ENCODE data around the gene SLC30A5.
"Not testable (repeated sequence)": the region's sequence is repeated elsewhere in the genome, so short reads cannot be mapped to it uniquely, and the experiment has no call there.

Gene SLC30A5

DNA sequence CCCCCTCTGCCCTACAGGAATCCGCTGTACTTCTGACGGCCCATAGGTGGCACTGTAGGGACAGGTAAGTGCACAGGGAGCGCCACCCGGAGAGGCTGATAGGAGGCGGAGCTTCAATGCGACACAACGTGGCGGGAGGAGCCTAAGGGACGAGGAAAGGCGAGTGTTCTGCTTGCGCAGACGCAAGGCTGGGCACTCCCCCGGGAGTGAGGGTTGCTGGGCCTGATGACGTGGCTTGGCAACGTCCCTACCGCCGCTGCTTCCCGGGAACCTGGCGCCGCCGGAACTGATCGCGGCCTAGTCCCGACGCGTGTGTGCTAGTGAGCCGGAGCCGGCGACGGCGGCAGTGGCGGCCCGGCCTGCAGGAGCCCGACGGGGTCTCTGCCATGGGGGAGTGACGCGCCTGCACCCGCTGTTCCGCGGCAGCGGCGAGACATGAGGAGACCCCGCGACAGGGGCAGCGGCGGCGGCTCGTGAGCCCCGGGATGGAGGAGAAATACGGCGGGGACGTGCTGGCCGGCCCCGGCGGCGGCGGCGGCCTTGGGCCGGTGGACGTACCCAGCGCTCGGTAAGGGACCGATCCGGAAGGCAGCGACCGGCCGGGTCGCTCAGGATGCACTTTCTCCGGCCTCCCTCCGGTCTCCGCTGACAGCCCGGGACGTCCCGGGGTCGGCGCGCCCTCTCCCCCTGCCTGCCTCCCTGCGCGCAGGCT is at the start of gene SLC30A5:
SLC30A5 (plus strand) TSS at position 244 of the 712 bp plus-strand sequence; CDS start at position 486, 242 bp downstream.
- peak; percentile 98 for DNase-seq (ENCODE audit: low read depth, low spot score)

DNA sequence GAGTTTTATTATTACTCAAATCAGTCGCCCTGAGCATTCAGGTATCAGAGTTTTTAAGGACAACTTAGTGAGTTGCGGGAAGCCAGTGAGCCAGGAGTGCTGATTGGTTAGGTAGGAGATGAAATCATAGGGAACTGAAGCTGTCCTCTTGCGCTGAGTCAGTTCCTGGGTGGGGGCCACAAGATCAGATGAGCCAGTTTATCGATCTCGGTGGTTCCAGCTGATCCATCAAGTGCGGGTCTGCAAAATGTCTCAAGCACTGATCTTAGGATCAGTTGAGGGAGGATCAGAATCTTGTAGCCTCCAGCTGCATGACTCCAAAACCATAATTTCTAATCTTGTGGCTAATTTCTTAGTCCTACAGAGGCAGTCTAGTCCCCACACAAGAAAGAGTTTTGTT is 48.6 kb upstream of the SLC30A5 start:
- not testable (repeated sequence) for DNase-seq (ENCODE audit: low read depth, low spot score)

DNA sequence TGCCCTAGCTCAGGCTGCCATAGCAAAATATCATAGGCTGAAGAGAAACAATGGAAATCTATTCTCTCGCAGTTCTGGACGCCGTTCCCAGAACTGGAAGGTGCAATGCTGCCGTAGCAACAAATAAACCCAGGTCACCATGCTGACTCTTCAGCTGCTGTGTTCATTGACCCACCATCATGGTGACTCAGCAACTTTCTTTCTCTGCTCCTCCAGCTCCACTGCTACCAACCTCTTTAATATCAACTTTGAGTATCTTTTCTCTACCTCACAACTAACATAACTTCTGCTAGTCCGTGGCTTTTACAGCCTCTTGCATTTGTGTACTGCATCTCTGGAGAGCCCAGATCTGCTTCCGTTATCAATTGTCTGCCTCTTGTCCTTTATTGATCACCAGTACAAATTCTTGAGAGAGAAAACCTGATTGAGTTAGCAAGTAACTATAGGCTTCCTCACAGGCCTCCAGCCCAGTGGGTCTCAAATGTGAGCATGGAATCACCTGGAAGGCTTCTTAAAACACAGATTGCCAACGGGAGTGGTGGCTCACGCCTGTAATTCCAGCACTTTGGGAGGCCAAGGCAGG is 47.3 kb upstream of the SLC30A5 start:
- no peak for DNase-seq (ENCODE audit: low read depth, low spot score)

DNA sequence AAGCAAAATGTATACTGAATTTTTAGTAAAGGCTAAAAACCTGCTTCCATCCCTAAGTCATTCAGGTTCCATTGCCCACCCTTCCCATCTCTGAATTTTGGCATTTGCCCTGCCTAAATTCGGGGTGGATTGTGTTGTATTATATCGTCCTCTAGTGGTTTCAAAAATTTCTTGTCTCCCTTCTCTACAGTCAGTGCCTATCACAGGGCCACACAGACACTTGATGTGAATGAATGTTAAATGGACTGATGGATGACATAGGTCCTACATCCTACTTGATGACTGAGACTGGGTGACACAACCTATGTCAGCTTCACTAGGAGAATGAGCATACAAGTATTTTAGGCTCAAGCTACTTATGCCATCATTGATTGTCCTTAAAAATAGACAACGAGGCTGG is 45.6 kb upstream of the SLC30A5 start:
- no peak for DNase-seq (ENCODE audit: low read depth, low spot score)

DNA sequence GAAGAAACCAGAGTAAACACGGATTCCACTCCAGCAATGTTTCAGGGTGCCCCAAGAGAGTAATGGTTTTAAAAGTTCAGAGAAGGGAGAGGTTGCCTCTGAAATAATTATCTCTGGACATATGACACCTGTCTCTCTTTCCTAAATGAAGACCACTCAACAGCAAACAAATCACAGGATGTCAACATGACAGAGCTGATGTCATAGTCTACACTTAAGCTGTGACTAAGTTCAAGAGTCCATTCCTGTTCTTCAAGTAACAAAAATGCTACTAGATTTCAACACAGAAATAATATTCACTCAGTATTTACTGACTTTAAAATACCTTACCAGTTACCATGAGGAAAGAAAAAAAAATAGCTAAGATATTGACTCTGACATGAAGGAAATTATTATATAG is 44.7 kb upstream of the SLC30A5 start:
- DNase-seq (ENCODE audit: low read depth, low spot score): no peak

DNA sequence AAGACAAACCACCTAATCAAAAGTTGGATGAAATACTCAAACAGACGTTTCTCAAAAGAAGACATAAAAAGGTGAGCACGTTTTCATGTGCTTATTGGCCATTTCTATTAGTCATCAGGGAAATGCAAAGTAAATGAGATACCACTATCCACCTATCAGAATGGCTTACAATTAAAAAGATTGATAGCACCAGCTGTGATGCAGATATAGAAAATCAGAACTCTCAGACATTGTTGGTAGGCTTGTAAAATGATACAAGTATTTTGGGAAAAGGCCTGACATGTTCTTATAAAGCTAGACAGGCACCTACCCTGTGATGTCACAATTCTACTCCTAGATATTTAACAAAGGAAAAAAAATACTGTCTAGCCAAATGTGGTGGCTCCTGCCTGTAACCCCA is 44.0 kb upstream of the SLC30A5 start:
- no peak for DNase-seq (ENCODE audit: low read depth, low spot score)

DNA sequence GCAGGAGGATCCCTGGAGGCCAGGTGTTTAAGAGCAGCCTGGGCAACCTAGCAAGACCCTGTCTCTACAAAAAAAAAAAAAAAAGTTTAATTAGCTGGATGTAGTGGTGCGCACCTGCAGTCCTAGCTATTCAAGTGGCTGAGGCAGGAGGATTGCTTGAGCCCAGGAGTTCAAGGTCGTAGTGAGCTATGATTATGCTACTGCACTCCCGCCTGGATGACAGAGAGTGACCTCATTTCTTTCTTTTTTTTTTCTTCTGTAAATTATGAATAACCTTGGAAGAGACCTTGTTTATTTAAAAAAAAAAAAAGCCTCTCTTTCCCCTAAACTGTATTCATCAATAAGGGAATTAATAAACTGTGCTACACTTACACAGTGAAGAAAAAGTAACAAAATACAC is 43.6 kb upstream of the SLC30A5 start:
- no peak for DNase-seq (ENCODE audit: low read depth, low spot score)

DNA sequence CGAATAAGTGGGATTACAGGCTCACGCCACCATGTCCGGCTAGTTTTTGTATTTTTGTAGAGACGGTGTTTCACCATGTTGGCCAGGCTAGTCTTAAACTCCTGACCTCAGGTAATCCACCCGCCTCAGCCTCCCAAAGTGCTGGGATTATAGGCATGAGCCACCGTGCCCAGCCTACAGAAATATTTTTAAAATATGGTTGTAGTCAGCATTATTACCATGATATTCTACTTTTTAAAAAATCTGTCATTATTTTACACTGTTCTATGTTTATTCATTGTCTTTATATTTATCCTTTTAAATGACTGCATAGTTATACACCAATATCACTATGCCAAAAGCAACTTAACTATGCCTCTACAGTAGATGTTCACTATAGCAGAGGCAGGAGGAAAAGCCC is 41.6 kb upstream of the SLC30A5 start:
- no peak for DNase-seq (ENCODE audit: low read depth, low spot score)

DNA sequence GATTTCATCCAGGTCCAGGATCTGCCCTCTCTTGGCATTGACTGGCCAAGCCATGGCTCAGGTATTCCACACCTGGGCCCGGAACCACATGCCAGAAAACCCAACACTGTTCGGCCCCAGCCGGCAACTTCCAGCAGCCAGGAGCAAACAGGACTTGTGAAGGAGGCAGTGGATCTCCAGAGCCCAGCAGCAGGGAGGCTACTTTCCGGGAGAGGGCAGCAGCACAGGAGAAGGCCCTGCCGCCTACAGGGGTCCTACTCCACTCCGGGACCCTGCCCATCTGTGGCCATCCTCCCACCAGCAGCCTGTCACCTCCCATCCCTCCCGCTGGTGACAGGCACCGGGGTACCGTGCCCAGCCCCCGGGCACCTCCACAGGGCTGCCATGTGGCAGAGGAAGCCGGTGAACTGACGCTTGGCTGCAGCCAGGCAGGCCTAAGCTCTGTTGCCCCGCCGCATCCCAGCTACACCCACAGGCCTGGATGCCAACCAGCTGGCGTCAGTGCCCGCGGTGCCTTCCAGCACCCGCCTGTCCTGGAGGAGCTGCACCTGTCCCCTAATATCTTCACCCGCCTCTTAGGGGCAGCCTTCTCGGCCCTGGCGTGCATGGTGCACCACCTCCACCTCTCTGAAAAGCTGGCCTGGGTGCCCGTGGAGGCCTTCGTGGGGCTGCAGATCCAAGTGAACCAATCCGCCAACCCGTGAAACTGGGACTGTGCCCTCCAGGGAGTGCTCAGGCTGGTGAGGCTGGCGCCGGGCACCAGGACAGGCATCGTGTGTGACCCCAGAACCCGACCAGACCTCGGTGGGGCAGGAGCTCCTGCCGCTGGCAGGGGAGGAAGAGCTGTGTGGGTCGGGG is 18.9 kb upstream of the SLC30A5 start:
- no peak for DNase-seq (ENCODE audit: low read depth, low spot score)

DNA sequence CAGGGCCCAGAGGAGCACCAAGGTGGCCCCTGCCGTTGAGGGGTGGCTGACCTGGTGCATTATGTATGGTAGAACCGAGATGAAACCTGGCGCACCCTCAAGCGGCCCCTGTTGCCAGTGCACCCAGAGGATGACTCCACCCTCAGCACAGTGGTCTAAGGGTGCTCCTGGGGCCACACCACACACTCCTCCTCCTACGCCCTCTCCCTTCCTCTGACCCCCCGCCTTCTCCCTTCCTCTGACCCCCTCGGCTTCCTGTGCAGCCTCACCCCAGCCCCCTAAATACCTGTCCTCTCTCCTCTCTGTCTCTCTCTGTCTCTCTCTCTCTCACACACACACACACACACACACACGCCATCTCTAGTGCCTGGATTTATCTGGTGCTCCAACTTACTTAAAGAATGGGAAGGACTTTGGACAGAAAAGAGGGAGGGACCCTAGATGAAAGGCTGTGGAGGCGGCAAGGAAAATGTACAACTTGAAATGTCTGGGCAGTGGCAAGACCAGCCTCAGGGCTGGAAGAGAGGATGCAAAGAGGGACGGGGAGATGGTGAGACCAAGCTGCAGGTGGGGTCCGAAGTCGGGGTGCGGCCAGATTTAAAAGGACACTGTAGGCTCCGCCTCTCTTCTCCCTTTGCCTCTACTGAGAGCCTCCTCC is 18.2 kb upstream of the SLC30A5 start:
- DNase-seq (ENCODE audit: low read depth, low spot score): no peak

DNA sequence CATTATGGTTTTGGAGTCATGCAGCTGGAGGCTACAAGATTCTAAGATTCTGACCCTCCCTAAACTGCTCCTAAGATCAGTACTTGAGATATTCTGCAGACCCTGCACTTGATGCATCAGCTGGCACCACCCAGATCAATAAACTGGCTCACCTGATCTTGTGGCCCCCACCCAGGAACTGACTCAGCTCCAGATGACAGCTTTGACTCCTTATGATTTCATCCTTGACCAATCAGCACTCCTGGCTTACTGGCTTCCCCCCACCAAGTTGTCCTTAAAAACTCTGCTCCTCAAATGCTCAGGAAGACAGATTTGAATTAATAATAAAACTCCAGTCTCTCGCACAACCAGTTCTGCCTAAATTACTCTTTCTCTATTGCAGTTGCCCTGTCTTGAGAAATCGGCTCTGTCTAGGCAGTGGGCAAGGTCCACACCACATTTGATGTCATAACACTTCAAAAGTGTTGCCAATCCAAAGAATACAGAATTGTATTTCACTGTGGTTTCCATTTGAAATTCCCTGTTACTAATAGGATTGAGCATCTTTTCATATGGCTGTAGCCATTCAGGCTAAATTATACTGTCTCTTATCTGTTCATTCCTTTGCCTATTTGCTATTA is 14.8 kb upstream of the SLC30A5 start:
- DNase-seq (ENCODE audit: low read depth, low spot score): no peak

DNA sequence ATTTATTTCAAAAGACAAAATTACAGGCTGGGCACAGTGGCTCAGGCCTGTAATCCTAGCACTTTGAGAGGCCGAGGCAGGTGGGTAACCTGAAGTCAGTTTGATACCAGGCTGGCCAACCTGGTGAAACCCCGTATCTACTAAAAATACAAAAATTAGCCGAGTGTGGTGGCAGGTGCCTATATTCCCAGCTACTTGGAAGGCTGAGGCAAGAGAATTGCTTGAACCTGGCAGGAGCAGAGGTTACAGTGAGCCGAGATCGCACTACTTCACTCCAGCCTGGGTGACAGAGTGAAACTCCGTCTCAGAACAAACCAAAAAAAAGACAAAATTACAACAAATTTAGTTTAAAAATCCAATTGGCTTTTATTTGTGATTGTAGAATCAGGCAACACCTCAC is 14.3 kb upstream of the SLC30A5 start:
- no peak for DNase-seq (ENCODE audit: low read depth, low spot score)

DNA sequence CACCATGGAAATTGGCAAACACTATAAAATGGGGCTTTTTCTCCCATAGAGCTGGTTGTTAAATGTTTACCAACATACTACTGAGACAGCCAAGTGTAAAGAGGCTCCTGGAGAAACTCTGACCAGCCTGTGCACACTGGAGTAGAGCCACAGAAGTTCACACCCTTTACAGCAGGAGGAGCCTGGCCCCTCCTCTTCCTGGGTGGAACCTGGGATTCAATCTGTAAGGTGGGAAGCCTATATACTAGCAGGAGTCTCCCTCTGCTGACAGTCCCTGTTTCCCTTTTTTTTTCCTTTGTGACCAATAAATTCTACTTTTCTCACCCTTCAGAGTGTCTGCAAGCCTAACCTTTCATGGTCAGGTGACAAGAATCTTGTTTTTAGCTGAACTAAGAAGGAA is 10.4 kb upstream of the SLC30A5 start:
- no peak for DNase-seq (ENCODE audit: low read depth, low spot score)

DNA sequence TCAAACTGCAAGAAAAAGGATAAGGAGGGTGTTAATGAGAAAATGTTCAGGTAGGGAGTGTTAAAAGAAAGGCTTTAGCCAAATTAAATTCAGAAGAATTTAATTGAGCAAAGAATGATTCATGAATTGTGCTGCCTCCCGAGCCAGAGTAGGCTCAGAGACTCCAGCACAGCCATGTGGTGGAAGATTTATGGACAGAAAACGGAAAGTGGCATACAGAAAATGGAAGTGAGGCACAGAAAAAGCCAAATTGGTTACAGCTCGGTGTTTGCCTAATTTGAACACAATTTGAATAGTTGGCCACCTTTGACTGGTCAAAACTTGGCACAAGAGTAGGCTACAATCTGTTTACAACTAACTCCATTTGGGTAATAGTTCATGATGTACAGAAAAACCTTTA is 9.6 kb upstream of the SLC30A5 start:
- DNase-seq (ENCODE audit: low read depth, low spot score): no peak

DNA sequence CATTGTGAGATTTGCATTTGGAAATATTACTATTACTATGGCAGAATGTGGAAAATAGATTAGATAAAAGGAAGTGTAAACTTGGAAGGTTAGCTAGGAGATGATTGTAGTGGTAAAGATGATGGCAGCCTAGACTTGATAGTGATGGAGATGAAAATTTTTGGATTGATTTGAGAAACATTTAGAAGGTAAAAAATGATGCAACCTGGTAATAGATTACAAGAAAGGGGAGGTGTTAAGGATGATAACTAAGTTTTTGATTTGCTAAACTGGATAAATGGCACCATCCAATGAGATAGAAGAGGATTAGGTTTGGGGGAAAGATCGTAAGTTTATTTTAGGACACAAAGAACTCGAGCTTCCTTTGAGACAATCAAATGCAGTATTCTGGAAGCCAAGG is 8.9 kb upstream of the SLC30A5 start:
- DNase-seq (ENCODE audit: low read depth, low spot score): no peak

DNA sequence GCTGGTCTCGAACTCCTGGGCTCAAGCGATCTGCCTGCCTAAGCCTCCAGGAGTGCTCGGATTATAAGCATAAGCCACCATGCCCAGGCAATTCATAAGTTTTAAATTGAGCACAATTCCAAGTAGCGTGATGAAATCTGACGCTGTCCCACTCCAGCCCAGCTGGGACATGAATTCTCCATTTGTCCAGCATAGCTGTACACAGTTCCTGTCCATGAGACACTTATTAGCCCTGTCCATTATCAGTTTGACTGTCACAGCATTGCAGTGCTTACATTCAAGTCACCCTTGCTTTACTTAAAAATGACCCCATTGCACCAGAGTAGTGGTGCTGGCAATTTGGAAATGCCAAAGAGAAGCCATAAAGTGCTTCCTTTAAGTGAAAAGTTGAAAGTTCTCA is 7.6 kb upstream of the SLC30A5 start:
- no peak for DNase-seq (ENCODE audit: low read depth, low spot score)

DNA sequence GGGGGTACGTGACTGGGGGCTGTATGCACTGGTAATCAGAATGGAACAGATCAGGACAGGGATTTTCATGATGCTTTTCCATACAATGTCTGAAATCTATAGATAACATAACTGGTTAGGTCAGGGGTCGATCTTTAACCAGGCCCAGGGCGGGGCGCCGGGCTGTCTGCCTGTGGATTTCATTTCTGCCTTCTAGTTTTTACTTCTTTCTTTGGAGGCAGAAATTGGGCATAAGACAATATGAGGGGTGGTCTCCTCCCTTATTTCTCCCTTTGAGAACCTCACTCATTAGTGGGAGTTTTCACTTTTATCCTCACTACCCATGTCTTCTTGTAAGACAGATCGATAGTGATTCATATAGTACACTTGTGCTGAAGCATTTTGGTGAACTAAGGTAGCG is 5.8 kb upstream of the SLC30A5 start:
- DNase-seq (ENCODE audit: low read depth, low spot score): not testable (repeated sequence)

DNA sequence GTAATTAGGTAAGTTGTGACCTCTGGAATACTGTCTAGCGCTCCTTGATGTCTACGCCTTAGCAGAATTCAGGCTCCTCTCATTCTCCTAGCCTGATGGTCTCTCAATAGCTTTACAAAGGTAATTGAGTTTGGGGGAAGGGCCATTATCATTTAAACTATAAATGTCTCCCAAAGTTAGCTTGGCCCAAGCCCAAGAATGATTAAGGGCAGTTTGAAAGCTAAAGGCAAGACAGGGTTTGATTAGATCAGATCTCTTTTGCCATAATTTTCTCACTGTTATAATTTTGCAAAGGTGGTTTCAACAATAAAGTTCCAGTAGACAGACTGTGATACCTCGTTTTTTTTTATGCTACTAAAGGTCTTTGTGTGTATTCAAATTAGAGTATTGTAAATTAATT is 3.7 kb upstream of the SLC30A5 start:
- DNase-seq (ENCODE audit: low read depth, low spot score): no peak

DNA sequence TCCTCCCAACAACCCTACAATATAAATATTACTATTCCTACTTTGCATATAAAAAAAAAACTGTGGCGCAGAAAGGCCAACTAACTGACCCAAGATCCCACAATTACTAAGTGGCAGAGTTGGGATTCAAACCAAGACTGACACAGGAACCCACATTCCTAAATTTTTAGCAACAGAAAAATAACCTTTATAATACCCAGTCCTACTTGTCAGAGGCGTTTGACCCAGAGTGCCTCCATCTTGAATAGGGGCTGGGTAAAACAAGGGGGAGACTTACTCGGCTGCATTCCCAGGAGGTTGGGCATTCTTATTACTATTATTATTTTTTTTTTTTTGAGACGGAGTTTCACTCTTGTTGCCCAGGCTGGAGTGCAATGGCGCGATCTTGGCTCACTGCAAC is 2.0 kb upstream of the SLC30A5 start:
- no peak for DNase-seq (ENCODE audit: low read depth, low spot score)

DNA sequence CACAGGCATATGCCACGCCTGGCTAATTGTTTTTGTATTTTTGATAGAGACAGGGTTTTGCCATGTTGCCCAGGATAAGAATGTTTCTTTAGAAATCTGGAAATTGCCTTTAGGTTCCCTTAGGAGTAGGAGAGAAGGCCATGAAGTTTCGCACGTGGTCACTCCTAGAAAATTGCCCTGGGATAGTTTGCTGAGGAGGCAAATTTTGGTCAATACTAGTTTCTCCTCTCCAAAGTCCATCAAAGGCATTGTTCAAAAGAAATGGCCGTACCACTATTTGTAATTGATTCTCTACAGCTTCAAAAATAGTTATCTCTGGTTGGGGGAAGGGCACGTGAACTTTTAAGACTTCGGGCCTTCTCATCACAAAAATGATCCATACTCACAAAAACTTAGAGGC is 845 bp upstream of the SLC30A5 start:
- no peak for DNase-seq (ENCODE audit: low read depth, low spot score)

DNA sequence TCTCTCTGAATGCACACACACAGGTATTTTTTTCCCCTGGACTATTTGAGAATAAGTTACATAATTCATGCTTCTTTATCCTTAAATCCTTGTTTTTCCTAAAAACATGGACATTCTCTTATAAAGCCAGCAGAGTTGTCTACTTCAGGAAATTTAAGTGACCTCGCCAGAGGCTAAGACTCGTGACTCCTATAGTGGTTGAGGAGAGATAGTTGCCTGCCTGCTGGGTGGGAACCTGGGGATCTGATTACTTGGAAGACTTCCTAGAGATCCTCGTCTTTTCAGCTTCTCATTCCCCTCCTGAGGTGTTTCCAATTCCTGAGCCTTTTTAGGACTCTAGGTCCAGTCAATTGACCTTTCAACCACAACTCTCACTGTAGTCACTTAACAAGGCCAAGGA is 5.5 kb downstream of the SLC30A5 start:
- DNase-seq (ENCODE audit: low read depth, low spot score): no peak

DNA sequence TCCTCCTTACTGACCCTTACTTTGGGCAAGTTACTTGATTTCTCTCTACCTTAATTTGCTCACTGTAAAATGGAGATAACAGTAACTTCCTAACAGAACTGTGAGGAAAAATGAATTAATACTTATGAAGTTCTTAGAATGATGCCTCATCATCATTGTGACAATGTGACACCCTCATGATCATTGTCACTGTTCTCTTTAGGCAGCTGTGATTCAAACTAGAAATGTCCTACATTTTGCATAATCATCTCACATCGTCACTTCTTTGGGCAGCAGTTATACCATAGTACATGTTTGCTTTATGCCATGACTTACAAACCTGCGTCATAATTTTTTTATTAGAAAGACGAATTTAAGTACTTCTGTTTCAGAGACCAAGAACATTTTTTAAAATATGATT is 9.7 kb downstream of the SLC30A5 start:
- no peak for DNase-seq (ENCODE audit: low read depth, low spot score)
